ENCODE measurements around the gene AMBRA1.

DNA sequence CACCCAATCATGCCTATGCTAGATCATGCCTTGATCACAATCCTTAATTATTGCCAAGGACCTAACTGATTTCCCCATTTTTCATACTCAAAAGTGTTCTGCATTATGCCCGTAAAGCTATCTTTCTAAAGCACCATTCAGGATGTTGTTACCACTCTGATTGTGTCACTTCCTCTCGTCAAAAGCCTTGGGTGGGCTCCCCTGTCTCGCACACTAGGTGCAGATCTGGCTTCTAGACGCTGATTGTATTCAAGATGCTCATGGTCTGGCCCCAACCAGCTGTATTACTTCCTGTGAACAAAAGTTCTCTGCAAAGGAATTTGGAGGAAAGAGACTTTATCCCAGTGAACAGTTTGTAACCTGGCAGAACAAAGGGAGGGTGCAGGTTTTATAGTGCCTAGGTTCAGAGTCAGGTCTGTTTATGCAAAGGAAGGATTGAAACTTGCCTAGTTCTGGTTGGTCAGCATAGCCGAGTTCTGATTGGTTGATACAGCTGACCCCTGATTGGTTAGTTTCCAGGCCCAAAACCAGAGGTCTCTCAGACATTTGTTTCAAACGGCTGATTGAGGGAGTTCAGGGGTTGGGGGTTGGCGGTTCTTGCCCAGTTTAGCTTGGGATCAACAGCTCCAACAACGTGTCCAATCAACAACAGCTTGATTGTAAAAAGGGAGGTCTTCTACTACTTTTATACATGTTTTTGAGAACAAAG is 49.0 kb upstream of the AMBRA1 start:
- TF ChIP-seq, protein P1, sequence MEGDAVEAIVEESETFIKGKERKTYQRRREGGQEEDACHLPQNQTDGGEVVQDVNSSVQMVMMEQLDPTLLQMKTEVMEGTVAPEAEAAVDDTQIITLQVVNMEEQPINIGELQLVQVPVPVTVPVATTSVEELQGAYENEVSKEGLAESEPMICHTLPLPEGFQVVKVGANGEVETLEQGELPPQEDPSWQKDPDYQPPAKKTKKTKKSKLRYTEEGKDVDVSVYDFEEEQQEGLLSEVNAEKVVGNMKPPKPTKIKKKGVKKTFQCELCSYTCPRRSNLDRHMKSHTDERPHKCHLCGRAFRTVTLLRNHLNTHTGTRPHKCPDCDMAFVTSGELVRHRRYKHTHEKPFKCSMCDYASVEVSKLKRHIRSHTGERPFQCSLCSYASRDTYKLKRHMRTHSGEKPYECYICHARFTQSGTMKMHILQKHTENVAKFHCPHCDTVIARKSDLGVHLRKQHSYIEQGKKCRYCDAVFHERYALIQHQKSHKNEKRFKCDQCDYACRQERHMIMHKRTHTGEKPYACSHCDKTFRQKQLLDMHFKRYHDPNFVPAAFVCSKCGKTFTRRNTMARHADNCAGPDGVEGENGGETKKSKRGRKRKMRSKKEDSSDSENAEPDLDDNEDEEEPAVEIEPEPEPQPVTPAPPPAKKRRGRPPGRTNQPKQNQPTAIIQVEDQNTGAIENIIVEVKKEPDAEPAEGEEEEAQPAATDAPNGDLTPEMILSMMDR (IDR thresholded peaks at IDR 0.05; ENCODE audit: insufficient read depth, low read length), result no peak
- TF ChIP-seq, protein P2, sequence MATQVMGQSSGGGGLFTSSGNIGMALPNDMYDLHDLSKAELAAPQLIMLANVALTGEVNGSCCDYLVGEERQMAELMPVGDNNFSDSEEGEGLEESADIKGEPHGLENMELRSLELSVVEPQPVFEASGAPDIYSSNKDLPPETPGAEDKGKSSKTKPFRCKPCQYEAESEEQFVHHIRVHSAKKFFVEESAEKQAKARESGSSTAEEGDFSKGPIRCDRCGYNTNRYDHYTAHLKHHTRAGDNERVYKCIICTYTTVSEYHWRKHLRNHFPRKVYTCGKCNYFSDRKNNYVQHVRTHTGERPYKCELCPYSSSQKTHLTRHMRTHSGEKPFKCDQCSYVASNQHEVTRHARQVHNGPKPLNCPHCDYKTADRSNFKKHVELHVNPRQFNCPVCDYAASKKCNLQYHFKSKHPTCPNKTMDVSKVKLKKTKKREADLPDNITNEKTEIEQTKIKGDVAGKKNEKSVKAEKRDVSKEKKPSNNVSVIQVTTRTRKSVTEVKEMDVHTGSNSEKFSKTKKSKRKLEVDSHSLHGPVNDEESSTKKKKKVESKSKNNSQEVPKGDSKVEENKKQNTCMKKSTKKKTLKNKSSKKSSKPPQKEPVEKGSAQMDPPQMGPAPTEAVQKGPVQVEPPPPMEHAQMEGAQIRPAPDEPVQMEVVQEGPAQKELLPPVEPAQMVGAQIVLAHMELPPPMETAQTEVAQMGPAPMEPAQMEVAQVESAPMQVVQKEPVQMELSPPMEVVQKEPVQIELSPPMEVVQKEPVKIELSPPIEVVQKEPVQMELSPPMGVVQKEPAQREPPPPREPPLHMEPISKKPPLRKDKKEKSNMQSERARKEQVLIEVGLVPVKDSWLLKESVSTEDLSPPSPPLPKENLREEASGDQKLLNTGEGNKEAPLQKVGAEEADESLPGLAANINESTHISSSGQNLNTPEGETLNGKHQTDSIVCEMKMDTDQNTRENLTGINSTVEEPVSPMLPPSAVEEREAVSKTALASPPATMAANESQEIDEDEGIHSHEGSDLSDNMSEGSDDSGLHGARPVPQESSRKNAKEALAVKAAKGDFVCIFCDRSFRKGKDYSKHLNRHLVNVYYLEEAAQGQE (IDR thresholded peaks at IDR 0.05; ENCODE audit: insufficient replicate concordance, low read depth), result no peak
